ENCODE data around the gene ATP1B1.

Gene ATP1B1

DNA sequence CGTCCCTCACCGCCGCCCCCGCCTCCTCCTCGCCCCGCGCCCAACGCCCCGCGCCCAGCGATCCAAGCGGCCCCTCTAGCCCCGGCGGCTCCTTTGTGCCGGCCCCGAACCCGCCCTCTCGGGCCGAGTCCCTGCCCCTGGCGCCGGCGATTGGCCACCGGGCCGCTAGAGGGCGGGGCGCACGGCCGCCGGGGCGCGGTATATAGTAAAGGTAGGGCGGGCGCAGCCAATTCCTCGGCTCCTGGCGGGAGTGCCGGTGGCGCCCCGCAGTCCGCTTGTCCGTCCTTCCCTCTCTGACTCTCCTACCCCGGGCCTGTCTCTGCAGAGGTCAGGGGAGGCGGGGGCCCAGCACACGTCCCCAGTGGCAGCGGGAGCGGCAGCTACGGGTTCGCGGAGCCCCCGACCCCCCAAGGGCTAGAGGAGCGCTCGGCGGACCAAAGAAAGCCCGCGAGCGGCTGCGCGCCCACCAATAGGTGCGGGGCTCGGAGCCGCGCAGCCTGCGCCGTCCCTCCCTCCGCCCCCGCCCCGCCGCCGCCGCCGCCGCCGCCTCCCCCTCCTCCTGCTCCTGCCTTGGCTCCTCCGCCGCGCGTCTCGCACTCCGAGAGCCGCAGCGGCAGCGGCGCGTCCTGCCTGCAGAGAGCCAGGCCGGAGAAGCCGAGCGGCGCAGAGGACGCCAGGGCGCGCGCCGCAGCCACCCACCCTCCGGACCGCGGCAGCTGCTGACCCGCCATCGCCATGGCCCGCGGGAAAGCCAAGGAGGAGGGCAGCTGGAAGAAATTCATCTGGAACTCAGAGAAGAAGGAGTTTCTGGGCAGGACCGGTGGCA is at the start of gene ATP1B1:
ATP1B1 (plus strand) TSS at position 596 of the 826 bp plus-strand sequence; CDS start at position 736, 140 bp downstream.
- DNase-seq: peak; percentile 92

DNA sequence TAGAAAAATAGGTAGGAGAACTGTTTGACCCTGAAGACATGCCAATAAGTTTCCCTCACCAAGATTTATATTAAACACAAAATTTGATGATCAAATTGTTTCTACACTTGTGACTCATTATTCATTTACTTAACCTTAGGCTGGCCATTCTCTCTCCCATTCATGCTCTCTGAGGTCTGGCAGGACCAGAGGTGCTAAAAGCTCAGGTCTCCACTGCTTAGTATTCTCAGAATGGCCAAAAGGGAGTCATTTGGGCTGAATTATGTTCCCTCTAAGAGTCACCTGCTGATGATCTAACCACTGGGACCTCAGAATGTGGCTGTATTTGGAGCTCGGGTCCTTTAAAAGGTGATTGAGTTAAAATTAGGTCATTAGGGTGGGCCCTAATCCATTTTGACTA is 47.1 kb upstream of the ATP1B1 start:
- DNase-seq: no peak

DNA sequence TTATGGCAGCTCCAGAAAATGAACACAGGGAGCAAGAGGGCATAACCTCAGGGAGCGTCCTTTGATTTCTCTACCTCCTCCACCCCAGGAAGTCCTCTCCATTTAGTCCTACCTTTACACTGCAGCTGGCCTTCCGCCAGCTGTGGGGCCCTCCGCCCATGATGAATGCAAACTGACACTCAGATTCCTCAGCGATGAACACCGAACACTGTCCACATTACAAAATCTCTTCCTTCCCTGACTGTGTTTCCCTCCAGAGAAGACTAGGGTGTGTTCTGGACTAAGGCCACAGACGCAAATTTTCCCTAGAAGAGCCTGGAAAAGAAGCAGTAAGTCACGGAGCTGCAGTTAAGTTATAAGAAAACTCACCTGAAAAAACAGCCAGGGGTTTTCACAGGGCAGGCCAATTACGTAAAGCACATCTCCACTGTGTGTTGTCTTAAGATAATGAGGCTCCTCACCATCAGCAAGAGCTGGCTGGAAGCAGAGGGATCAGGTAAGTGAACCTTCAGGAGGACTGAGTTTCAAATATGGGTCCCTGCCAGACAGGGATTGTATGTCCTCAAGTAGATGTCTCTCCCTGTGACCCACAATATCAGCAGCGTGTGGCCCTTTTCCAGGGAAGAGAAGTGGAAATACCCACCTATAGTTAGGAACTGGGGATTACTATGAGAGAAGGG is 46.3 kb upstream of the ATP1B1 start:
- no peak for DNase-seq

DNA sequence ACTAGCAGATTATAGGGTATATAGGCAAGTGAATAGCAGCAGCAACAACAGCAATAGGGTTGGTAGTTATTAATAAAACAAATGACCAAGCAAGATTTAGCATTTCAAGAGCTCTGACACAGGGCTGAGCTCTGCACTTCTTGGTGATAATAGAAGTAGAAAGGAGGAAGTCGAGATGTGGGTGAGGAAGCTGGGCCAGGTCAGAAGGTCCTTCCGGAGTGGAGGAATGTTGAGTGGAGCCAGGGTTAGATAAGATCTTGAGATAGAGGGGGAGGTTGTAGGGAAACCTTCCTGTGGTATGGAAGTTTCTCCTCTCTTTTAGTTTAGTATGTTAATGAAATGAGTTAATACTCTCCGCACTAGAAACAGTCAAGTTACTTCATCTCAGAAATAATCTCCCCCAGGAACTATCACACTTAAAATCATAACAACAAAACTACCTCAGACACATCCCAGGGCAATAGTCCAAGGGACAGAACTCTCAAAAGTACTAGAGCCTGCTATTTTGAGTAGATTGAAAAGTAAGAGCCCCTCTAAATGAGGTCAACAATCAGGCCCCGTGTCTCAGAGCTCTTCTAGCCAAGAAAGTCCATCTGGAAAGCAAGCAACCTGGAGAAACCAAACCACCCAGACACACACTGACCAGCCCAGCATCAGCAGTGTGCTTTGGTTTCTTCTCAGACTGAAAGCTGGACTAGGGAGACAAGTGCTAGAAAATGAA is 45.4 kb upstream of the ATP1B1 start:
- DNase-seq: no peak

DNA sequence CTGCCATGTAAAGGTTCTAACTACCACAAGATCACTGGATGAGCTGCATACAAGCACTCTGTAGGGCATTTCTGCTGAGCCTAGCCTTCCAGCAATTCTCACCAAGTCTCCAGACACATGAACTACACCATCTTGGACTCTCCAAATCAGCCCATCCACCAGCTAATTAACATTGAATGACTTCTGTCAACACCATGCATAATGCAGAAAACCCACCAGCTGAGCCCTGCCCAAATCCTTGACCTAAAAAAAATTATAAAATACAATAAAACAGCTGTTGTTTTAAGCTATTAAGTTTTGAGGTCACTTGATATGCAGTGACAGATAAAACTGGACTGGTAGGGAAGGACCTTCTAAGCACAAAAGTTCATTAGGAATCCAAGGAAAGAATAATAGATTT is 44.3 kb upstream of the ATP1B1 start:
- DNase-seq: no peak

DNA sequence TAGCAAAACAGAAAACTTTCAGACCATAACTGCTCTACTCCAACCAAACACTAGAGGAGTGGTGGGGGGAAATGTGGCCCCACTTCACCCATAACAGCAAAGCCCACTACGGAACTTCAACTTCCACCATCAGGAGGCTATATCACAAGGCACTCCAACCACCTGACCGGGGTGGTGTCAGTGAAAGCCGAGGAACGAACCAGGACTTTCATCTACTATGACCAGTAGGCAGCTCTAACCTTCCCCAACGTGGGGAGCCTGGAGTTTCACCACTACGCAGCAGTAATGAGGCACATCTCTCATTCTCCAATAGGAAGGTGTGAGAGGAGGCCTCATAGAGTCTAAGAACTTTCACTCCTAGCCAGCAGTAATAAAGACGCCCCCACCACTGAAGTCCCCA is 42.4 kb upstream of the ATP1B1 start:
- DNase-seq: no peak

DNA sequence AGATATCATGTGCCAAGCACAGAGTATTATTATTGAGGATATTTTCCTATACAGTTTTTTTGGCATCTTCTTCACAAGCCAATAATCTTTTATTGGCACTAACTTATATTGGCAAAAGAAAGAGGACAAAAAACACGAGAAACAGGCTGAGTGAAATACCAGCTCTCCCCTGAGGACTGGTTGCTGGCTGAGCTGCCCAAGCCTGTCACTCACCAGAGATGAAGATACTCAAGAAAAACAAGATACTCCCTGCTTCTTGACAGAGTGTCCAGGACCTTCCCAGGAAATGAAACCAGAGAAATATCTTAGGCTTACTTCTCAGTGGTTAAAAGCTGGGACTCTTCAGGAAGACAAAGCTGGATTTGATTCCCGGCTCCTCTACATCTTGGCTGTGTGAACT is 35.9 kb upstream of the ATP1B1 start:
- DNase-seq: no peak

DNA sequence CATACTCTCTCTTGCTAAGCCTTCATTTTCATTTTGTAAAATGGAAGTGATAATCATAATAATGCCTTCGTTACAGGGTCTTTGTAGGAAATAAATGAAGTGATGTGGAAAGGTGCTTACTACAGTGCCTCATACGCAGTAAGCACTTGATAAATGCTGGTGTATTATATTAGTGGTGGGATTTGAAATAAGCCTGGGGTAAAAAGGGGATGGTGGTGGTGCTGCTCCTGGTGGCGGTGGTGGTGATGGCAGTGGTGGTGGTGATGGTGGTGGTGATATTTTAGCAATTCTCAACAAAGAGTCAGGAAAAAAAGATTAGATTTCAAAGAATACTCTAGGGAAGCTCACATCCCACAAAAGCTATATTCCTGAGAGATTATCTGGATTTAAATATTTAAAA is 35.5 kb upstream of the ATP1B1 start:
- DNase-seq: no peak

DNA sequence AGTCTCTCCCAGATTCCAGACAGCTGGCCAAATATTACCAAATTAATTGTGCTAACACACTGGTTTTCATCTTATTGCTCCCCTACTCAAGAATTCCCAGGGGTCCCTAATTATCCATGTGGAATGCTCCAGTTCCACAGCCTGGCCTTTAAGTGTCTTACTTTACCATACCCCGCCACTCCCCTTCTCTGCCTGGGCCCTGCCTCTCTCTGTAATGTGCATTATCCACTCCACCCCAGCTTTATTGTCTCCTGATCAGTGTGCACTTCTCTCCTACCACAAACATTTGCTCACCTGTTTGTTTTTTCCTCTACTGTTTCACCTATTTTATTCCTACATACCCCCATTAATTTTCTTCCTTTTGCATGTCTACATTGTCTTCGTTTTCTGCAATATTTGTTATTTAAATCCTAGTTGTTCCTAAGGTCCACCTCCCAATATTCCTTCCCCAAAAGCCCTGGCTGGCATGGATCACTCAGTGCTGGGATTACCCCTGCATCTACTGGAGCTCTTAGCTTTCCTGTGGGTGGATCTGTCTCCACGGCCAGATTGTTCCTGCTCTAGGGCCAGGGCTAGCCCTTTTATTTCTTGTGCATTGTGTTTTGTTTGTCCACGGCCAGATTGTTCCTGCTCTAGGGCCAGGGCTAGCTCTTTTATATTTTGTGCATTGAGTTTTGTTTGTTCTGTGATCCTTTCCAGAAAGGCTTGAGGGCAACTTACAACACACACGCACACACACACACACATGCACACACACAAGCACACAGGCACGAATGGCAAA is 33.4 kb upstream of the ATP1B1 start:
- no peak for DNase-seq

DNA sequence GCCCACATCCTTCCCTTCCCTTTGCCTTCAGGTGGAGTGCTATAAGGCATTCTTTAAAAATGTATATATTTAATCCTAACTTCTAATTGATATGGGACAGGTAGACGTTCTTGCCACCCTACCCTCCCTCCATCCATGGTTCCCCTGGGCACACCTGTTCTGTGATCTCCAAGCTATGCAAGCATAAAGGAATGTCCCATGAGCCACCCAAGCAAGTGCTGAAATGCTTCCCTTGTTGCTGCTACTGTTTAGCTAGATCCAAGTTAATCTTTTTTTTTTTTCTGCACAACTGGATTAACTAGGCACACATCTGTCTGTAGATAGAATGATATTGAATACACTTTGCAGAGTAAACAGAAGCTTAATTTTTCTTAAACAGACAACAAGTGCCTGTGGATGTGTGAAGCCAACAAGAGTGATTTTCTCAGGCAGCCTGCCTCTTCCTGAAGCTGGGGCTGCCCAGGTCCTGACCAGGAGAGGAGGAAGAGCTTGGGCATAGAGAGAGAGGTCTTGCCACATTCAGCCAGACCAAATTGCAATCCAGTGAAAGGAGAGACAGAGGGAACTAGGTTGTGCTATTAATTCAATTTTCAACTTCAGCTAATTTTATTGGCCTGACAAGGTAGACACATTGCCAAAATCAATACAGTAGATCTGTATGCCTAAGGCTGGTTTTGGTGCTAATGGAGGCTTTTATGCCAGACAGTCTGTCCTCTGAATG is 28.2 kb upstream of the ATP1B1 start:
- no peak for DNase-seq

DNA sequence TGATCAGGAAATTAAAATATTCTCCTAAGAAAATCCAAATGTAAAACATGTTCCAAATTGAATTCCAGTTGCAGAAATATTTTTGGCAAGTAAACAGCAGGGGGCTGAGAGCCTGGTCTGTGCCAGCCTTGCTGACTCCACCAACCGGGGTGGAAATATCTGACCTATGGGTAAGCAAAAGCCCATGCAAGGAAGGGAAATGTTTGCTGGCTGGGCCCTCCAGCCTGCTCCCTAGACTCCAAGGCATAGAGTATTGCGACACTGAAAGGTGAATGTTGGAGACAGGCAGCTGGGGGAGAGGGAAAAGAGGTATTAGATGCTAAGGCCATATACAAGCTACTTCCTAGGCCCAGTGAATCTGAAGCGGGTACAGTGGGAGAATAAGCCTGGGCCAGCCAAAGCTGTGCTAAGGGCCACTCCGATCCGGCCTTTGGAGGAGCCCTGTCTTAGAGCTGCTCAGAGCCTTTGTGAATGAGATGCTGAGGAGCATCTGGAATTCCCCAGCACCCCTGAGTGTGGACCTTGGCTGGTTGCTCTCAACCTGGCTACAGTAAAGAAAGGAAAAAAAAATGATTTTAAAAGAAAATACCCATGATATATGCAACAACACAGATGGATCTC is 24.9 kb upstream of the ATP1B1 start:
- DNase-seq: no peak

DNA sequence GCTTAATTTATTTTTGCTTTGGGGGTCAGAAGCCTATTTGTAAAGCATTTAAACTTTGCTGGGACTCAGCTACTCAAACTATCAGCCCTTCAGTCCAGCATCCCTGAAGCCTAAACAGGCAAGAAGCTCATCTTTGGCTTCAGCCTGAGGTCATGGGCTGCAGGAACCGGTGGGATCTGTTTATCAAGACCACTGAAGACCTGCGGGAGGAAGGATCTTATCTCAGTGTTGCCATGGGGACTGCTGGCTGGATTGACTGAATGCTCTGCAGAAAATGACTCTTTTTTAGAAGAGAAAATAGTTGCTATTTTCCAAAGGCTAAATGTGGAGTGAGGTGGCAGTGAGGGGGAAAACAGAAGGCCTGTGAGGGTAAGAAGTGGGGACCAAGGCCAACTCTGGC is 20.6 kb upstream of the ATP1B1 start:
- no peak for DNase-seq

DNA sequence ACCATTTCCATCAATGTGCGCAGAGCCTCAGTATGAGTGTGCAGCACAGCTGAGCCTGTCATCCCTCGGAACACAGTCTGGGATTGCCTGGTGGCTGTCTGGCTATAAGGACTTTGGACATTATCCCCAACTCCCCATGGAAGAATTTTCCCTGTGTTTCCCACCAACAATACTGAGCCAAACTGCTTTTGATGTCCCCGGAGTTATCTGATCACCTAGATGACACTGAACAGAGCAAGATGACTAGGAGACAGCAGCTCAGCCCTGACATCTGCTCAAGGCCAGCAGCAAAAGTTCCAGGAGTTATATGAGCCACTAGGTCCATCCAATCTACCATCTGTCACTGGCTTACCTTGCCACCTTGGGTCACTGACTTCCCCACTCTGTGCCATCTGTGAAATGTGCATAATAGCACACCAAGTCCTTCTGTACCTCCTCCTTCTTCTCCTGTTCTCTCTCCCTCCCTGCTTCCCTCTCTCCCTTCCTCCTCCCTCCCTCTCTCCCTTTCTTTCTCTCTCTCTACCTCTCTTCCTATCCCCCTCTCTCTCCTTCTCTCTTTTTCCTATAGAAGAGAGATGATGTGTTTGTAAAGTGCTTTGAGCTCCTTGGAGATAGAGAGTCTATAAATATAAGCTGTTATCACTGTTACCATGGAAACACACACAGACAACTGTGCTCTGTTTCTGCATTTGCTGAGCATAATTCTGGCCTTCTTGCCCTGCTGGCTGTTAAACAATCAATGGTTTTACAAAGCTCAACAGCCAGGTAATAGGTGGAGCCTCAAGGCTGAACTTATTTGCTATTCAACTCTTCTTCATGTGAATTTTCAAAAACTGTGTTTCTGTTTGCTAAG is 19.7 kb upstream of the ATP1B1 start:
- no peak for DNase-seq

DNA sequence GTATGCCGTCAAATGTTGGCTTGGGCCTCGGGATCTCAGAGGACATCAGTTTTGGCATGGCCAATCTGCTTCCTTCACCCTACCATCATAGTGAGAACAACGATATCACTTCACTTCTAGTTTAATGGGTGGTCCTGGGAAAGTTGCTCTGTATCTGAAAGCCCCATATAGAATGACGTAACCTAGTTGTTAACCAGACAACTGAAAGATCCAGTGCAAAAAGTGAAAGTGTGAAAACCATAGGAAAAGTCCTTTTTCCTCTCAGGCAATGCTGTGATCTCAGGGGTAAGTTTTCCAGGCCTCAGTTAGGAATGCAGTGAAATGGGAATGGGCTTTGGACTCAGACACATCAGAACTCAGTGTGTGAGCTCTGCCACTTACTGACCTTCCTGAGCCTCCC is 18.6 kb upstream of the ATP1B1 start:
- DNase-seq: no peak

DNA sequence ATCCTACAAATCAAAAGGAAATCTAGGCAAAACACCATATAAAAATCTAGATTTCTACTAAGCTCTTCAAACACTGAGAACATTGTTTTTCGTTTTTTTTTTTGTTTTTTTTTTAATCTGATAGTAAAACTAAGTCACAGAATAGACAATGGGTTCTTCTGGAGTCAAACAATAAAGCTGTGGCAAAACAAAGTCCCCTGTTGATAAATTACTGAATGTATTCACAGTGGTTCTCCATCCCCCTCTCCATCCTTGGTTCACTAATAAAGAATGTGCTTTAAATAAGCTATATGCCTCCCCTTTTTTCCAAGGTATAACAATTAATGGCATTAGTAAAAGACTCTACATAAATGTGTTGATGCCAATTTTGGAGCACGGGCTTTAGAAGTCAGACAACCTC is 16.7 kb upstream of the ATP1B1 start:
- DNase-seq: no peak

DNA sequence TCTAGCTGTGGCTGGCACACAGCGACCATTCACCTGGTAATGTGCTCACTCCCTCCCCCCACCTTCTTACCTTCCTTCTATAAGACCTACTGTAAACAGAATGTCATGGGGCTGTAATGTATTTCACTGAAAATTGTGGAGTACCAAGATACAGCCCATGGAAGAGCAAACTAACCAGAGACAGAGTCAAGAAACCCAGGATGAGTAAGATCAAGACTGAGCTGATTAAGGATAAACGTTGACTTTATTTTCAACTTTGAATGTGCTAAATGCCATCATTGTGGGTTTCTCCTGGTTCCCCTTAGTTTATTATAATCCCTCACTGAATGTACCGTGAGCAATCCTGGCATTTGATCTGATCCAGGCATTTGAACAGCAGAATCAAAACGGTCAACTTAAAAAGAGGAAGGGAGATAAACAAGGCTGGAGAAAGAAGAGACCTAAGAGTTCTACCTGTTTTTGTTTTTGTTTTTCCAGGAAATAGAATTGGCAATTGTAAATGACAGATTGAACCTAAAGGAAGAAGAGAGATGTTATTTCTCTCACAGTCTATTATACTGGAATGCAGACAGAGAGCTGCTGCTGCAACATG is 16.1 kb upstream of the ATP1B1 start:
- no peak for DNase-seq

DNA sequence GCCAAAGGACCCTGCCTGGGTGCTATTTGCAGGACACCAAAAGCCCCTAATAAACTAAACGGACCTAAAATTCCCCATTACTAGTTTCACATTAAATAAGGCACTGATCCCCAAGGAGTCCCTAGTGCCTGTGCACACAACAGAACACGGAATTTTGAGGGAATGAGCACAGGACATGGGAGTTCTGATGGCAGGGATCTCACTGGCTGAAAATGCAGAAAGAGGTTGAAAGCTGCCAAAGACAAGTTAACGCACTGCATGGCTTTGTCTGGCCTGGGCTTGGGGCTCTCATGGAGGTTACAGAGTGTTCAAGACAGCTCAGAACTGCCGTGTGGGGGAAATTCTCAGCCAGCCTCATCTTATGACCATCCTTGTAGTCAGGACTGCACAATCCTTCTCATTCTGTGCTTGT is 15.6 kb upstream of the ATP1B1 start:
- DNase-seq: no peak

DNA sequence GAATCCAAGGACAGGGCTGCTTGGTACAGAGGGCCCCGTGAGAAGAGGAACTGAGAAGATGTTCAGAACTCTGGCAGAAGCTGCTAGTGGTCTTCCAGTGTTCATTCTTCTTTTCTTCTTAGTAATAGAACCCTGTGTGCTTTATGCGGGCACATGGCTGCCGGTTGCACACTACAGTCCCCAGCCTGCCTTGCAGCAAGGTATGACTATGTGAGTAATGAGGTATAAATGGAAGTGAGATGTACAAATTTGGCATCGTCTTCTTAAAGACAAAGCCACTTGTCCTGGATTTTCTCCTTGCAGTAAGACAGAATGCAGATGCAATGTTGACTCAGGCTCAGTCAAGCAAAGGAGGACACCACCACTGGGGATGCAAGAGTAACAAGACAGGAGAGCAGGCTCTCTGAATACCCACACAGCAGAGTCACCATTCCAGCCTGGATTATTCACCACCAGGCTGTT is 15.0 kb upstream of the ATP1B1 start:
- DNase-seq: no peak

DNA sequence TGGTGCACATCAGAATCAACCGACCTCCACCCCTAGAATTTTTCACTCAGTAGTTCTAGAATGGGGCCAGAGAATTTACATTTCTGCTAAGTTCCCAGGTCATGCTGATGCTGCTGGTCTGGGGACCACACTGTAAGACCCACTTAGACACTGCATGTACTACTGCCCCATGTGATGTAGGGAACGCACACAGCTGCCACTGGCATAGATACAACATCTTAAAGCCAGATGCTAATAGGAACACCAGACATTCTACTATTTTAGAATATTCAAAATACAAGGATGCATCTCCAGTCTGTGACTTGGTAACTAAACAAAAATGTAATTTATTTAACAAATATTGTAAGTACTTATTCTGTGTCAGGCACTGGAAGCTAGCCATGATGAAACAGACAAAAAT is 14.1 kb upstream of the ATP1B1 start:
- no peak for DNase-seq

DNA sequence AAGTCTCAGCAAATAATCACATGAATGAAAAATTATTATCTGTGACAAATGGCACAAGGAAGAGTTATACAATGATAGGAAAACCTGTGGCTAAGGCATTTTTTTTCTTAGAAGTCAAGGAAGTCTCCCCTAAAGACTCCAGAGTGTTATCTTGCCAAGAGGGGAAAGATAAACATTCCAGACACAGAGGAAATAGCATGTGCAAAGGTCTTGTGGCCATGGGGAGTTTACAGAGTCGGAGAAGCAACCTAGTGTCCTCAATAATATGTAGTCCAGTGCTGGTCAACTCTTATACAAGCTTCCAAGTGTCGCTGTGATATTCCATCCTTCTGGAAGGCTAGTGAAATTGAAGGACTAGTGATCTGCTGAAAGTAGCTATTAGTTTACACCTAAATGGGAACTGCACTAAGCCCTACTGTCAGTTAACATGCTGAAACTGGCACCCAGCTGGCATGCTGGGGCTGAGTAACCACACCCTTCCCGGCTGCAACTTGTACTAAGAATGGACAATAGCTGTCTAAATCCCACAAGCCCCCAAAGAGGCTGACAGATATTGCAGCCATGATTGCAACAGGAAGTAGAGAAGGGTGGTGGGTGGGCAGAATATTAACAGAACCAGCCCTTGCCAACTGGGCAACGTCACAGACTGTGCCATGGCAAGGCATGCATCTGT is 11.5 kb upstream of the ATP1B1 start:
- DNase-seq: no peak
